GM21360 (cell line): ENCODE data around the gene SMIM38.
A peak's percentile ranks its signal among the peaks of the same experiment; 100 is the strongest.

ENCODE experiments used
- ATAC-seq: cut with Tn5 transposase; IDR thresholded peaks from one replicate; pipeline ENCODE4 v1.9.1; 2021; ENCODE audit warnings: mild to moderate bottlenecking, moderate library complexity; ENCODE audit not compliant: unreplicated experiment

Gene SMIM38

GRCh38 chr11:69157822-69158231 is 2.1 kb downstream of the SMIM38 start:
- no peak for ATAC-seq

GRCh38 chr11:69158301-69159149 is 2.8 kb downstream of the SMIM38 start:
- no peak for ATAC-seq

GRCh38 chr11:69159150-69159852 is 3.6 kb downstream of the SMIM38 start:
- no peak for ATAC-seq

- ATAC-seq, result no peak
These were observed 4.8 kb downstream of the SMIM38 start for GRCh38 chr11:69160296-69161116.

GRCh38 chr11:69161117-69161407 is 5.3 kb downstream of the SMIM38 start:
- ATAC-seq, result no peak

- ATAC-seq, result no peak
These were observed 6.8 kb downstream of the SMIM38 start for GRCh38 chr11:69162505-69162904.

- no peak for ATAC-seq
These were observed 8.1 kb downstream of the SMIM38 start for GRCh38 chr11:69163842-69164241.

GRCh38 chr11:69164824-69165223 is 9.1 kb downstream of the SMIM38 start:
- no peak for ATAC-seq

GRCh38 chr11:69165775-69166174 is 10.0 kb downstream of the SMIM38 start:
- no peak for ATAC-seq

GRCh38 chr11:69166218-69167115 is 10.7 kb downstream of the SMIM38 start:
- peak; percentile 85 for ATAC-seq

- ATAC-seq, result peak; percentile 16
These were observed 11.6 kb downstream of the SMIM38 start for GRCh38 chr11:69167130-69167915.

GRCh38 chr11:69167916-69168691 is 12.4 kb downstream of the SMIM38 start:
- ATAC-seq, result no peak

- ATAC-seq, result no peak
These were observed 13.7 kb downstream of the SMIM38 start for GRCh38 chr11:69169479-69169878.

GRCh38 chr11:69170704-69171103 is 15.0 kb downstream of the SMIM38 start:
- ATAC-seq, result no peak

GRCh38 chr11:69171476-69172240 is 15.9 kb downstream of the SMIM38 start:
- ATAC-seq, result no peak

GRCh38 chr11:69172674-69173073 is 16.9 kb downstream of the SMIM38 start:
- no peak for ATAC-seq

- no peak for ATAC-seq
These were observed 17.6 kb downstream of the SMIM38 start for GRCh38 chr11:69173331-69173730.

GRCh38 chr11:69173925-69174581 is 18.3 kb downstream of the SMIM38 start:
- ATAC-seq, result no peak
